NCI-H226 (cell line): ENCODE data around the gene OPHN1.

ENCODE experiments used
- DNase-seq: peaks from one replicate; pipeline ENCODE4 v3.0.0-alpha.2; 2015

The OPHN1 gene

GRCh38 chrX:68234171-68234910 is 199.0 kb downstream of the OPHN1 start:
- no peak for DNase-seq

GRCh38 chrX:68232206-68232605 is 201.1 kb downstream of the OPHN1 start:
- no peak for DNase-seq

GRCh38 chrX:68209008-68209407 is 224.3 kb downstream of the OPHN1 start:
- no peak for DNase-seq

GRCh38 chrX:68204521-68205038 is 228.7 kb downstream of the OPHN1 start:
- DNase-seq = no peak

GRCh38 chrX:68203646-68204045 is 229.6 kb downstream of the OPHN1 start:
- no peak for DNase-seq

GRCh38 chrX:68203211-68203610 is 230.1 kb downstream of the OPHN1 start:
- no peak for DNase-seq

GRCh38 chrX:68199062-68199848 is 234.0 kb downstream of the OPHN1 start:
- no peak for DNase-seq

- DNase-seq = peak; percentile 10
These were observed 236.1 kb downstream of the OPHN1 start for GRCh38 chrX:68196939-68197791.

- no peak for DNase-seq
These were observed 237.7 kb downstream of the OPHN1 start for GRCh38 chrX:68195561-68195960.

GRCh38 chrX:68193786-68194185 is 239.5 kb downstream of the OPHN1 start:
- no peak for DNase-seq

- DNase-seq = no peak
These were observed 240.1 kb downstream of the OPHN1 start for GRCh38 chrX:68193234-68193633.

- no peak for DNase-seq
These were observed 242.5 kb downstream of the OPHN1 start for GRCh38 chrX:68190799-68191198.

- DNase-seq = peak; percentile 35
These were observed 246.6 kb downstream of the OPHN1 start for GRCh38 chrX:68186552-68187262.

- no peak for DNase-seq
These were observed 248.1 kb downstream of the OPHN1 start for GRCh38 chrX:68185161-68185560.

- no peak for DNase-seq
These were observed 249.6 kb downstream of the OPHN1 start for GRCh38 chrX:68183612-68184214.

GRCh38 chrX:68180579-68180978 is 252.7 kb downstream of the OPHN1 start:
- no peak for DNase-seq

GRCh38 chrX:68179355-68179754 is 253.9 kb downstream of the OPHN1 start:
- no peak for DNase-seq

- DNase-seq = no peak
These were observed 255.8 kb downstream of the OPHN1 start for GRCh38 chrX:68177542-68177941.

GRCh38 chrX:68175562-68175961 is 257.7 kb downstream of the OPHN1 start:
- peak; percentile 5 for DNase-seq

- peak; percentile 39 for DNase-seq
These were observed 269.9 kb downstream of the OPHN1 start for GRCh38 chrX:68163441-68163840.

GRCh38 chrX:68147848-68148247 is 285.4 kb downstream of the OPHN1 start:
- DNase-seq = no peak

- peak; percentile 2 for DNase-seq
These were observed 287.2 kb downstream of the OPHN1 start for GRCh38 chrX:68146054-68146453.
